ENCODE results near the gene MAPK8IP2.
A peak's percentile ranks its signal among the peaks of the same experiment; 100 is the strongest.

The MAPK8IP2 gene

GRCh38 chr22:50576070-50576469, 24.5 kb upstream of the MAPK8IP2 start:
- DNase-seq = no peak

- no peak for DNase-seq
Observed at GRCh38 chr22:50576806-50577696, 23.5 kb upstream of the MAPK8IP2 start.

GRCh38 chr22:50577697-50577986, 23.0 kb upstream of the MAPK8IP2 start:
- DNase-seq = no peak

- no peak for DNase-seq
Observed at GRCh38 chr22:50577987-50578775, 22.4 kb upstream of the MAPK8IP2 start, which contains the start of gene CPT1B. CPT1B (minus strand) TSS chr22:50578427; CDS start chr22:50577915, 512 bp downstream.

GRCh38 chr22:50578776-50579310, 21.8 kb upstream of the MAPK8IP2 start:
- DNase-seq = no peak

GRCh38 chr22:50579752-50580151, 20.8 kb upstream of the MAPK8IP2 start:
- DNase-seq = no peak

- DNase-seq = no peak
Observed at GRCh38 chr22:50581031-50581949, 19.3 kb upstream of the MAPK8IP2 start.

GRCh38 chr22:50581950-50582492, 18.6 kb upstream of the MAPK8IP2 start:
- DNase-seq = no peak

GRCh38 chr22:50582493-50583293, 17.9 kb upstream of the MAPK8IP2 start, which contains the start of gene CHKB:
CHKB (minus strand) TSS chr22:50582849; CDS start chr22:50582781, 68 bp downstream.
- DNase-seq = peak; percentile 99

GRCh38 chr22:50583294-50583861, 17.2 kb upstream of the MAPK8IP2 start:
- DNase-seq = no peak

- no peak for DNase-seq
Observed at GRCh38 chr22:50584106-50585096, 16.2 kb upstream of the MAPK8IP2 start.

- no peak for DNase-seq
Observed at GRCh38 chr22:50585238-50585637, 15.4 kb upstream of the MAPK8IP2 start.

GRCh38 chr22:50585781-50586180, 14.8 kb upstream of the MAPK8IP2 start:
- DNase-seq = no peak

GRCh38 chr22:50586416-50586815, 14.2 kb upstream of the MAPK8IP2 start:
- DNase-seq = no peak

- no peak for DNase-seq
Observed at GRCh38 chr22:50587407-50587806, 13.2 kb upstream of the MAPK8IP2 start.

GRCh38 chr22:50595189-50595588, 5.4 kb upstream of the MAPK8IP2 start:
- DNase-seq = no peak

- DNase-seq = no peak
Observed at GRCh38 chr22:50597097-50597496, 3.5 kb upstream of the MAPK8IP2 start.

- DNase-seq = peak; percentile 72
Observed at GRCh38 chr22:50599816-50600455, 657 bp upstream of the MAPK8IP2 start.

All from left hindlimb (tissue), 1 donor.